Measurements from ENCODE around the gene NTM.

GRCh38 chr11:131764126-131764525 is 393.7 kb downstream of the NTM start:
- TF ChIP-seq CTCF (IDR thresholded peaks at IDR 0.05) (no peak), POLR2A (IDR thresholded peaks at IDR 0.05) (no peak), POLR2AphosphoS5 (IDR thresholded peaks at IDR 0.05) (no peak)

All from breast epithelium (tissue), 3 donors.